GM18520 (cell line): Measurements from ENCODE around the gene ALX1.
A peak's percentile ranks its signal among the peaks of the same experiment; 100 is the strongest.

Experiments
- ATAC-seq: cut with Tn5 transposase; IDR thresholded peaks from one replicate; pipeline ENCODE4 v1.9.1; 2021; ENCODE audit not compliant: unreplicated experiment

The ALX1 gene

DNA sequence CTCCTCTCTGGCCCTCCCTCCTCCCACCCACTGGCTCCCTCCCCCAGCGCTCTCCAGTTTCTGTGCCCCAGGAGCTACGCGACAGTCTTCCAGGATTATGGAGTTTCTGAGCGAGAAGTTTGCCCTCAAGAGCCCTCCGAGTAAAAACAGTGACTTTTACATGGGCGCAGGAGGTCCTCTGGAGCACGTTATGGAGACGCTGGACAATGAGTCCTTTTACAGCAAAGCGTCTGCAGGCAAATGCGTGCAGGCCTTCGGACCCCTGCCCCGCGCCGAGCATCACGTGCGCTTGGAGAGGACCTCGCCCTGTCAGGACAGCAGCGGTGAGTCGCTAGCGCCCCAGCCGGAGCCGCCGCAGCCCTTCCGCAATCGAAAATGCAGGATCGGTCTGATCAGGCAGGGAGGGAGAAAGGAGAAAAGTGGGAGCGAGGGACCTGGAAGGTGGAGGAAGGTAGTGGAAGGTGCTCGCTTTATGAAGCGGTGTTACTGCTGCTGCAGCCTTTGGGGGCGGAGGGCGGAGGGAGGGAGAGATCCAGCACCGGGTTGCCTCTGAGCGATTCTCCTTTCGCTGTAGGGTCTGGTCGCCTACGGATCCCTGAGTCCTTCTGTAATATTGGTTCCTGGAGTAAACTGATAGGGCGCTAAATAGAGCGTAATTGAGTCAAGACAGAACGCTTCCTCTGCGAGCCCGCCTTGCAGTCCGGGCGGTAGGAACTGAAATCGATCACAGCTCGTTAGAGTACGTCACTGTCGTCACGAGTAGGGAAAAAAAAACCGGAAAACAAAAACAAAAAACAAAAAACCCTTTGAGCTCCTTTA is at the start of gene ALX1:
Gene ALX1, plus strand, starts transcription at position 56 of the 819 bp plus-strand sequence. Its CDS starts 42 bp downstream, at position 98.
- ATAC-seq, result peak; percentile 69

DNA sequence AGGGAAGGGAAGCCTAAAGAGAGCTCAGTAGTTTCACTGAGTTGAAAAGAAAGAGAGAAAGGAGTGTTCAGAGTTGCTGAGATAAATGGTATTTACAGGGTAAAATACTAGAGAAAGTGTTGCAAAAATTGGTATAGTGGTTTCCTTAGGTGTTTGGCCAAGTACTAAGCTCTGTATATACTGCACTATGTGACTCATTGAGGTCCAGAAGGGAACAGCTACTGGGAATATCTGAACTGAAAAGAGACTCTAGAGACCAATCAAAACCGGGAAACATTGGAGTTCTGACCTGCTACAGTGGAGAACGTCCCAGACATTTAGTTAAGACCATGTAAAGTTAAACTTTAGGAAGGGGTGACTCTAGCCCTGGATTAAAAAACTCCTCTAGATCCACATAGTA is 42.7 kb upstream of the ALX1 start:
- no peak for ATAC-seq

DNA sequence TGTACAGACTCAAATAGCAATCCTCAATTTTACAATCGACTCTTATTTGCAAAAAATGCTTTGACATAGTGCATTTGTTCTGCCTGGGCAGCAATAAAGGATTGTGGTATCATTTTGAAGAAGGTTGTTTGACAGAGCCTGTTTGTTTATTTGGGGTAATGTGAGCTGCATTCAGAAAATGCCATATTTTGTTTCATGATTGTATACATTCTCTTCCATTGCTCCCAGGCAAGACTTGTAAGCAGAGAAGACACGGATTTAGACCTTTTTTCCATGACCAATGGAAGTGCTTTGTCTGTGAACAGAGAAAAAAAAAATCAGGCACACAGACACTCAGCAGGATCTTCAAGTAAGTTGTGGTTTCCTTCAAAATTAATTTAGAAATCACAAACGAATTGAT is 35.5 kb upstream of the ALX1 start:
- ATAC-seq, result no peak

DNA sequence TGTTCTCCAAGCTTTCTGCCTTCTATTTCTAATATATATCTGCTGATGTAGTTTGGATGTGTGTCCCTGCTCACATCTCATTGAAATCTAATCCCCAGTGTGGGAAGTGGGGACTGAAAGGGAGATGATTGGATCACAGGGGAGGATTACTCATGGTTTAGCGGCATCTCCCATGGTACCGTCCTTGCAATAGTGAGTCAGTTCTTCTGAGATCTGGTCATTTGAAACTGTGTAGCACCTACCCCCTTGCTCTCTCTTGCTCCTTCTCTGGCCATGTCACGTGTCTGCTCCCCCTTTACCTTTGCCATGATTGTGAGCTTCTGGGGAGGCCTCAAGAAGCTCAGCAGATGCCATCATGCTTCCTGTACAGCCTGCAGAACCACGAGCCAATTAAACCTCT is 26.2 kb upstream of the ALX1 start:
- ATAC-seq, result no peak

DNA sequence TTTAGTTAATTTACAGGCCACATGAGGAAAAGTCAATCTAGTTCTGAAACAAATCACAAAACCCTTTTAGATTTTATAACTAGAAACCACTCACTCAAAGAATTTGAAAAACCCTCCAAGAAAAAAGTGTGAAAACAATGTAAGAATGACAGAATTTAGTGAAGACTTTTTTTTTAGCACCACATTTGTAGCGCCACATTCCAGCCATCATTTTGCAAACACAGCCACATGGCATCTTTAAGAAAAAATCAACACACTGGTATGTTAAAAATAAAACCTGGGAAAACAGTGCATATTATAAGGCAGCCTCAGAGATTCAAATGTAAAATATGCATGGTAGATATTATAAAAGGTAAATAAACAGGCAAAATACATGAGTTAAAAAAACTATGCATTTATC is 22.3 kb upstream of the ALX1 start:
- no peak for ATAC-seq

DNA sequence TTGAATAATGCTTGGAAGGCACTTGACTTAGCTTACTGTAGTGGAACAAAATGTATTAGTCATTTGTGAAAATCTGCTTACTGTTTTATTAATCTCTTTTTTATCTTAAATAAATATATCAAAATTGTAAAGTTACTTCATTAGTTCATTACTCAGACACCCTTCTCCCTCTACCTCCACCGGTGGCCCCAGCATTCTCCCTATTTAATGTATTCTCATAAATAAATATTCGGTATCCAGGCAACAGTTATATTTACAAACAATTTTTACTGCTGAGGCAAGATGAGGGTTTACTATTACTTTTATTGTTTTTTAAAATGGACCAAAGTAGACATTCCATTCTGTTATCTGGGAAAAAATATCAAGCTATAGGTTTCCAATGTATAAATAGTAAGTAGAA is 19.6 kb upstream of the ALX1 start:
- ATAC-seq, result no peak

DNA sequence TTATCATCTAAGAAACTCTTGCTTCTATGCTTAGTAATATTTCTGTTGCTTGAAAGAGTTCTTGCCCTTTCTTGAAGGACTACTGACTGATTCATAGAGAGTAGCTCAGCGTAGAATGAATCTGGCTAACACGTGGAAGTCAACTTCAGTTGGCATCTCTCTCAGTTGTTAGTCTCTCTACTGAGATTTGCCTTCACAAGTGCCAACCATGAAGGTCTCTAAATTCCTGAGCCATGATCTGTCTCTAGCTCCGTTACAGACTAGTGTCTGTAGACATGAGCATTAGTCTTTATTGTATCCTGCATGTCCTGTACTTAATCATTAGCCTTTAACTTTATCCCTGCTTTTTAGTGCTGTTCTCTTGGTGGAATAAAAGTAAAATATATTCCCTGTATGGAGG is 19.1 kb upstream of the ALX1 start:
- no peak for ATAC-seq

DNA sequence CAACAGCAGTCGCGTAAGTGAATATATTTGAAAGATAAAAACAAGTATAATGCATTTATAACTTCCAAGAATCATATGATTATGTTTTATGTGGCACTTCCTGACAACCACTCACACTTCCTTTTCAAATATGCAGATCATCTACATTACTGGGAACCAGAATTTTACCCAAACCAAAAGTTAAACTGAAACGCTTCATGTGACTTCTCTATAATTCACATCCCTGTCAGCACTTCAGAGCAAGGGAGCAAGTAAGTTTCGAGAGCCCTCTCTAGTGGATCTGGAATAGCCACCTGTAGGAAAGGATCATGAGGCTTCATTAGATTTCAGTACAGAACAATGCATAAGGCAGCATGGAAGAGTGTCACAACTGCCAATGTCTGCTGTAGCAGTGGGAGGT is 13.7 kb upstream of the ALX1 start:
- no peak for ATAC-seq

DNA sequence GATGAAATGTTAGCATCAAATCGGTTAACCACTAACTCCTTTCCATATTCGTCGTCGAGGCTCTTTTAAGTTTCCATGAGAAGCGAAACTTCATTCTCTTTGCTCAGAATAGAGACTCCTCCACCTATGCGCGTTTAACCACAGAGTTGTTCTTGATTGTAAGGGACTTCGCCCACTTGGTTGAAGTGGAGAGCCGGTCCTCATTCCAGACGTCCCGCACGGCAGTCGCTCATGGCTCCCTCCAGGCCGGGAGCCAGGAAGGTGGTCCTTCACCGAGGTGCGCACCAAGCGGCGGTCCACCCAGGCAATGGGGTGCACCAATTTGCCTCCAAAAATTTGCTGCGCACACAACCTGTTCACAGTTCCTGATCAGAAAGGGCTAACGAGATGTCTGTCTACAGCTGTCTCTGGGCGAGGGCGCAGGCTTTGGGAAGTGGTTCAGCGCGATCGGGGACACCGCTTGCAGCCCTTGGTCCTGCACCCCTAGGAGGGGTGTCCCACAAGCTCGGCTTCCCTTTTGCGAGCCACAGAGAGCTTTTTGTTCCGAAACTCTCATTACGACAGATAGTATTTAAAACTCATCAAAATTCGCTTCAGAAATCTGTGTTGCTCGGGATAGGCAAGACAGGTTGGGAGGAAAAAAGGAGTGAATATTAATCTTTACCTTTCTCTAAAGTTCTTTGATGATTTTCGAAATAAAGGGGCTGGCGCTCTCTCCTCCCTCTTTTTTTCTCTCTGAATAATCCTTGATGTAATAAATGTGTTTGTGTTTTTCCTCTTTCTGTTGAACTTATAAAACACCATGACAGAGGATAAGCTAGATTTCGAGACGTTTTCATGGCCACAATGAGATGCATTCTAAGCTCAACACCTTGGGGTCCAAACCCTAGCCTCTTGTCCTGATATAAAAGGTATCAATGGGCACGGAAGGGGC is 6.4 kb upstream of the ALX1 start:
- ATAC-seq, result no peak

DNA sequence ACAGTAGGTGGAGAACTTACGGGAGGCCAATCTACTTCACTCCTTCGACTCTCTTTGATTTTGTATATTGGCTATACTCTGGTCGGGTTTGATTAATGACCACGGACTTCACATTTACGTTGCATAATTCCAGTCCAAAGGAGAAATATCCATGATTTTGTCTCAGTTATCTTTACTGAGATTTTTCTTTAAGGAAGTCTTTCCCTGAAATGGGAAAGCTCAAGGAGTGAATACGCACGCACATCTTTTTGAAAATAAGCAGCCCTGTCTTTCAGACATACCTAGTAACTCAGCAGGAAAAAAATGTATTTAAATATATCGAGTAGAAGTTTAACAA is 5.7 kb upstream of the ALX1 start:
- ATAC-seq, result no peak

DNA sequence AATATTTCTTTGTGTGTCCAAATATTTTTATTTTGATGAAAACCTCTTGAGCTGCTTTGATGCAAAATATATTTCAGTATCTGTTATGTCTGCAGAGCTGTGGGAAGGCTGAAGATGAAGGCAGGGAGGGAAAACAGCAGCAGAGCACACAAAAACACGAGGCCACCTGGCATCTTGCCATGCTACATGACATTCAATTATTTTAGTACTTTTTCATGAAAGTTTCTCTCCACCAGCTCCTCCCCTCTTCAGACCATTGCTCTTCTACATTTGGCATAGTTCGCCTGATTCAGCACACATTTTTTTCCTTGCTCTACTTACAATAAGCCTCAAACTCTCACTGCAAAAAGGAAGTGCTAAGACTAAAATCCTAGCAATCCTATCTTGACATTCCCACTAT is 4.6 kb upstream of the ALX1 start:
- ATAC-seq, result no peak

DNA sequence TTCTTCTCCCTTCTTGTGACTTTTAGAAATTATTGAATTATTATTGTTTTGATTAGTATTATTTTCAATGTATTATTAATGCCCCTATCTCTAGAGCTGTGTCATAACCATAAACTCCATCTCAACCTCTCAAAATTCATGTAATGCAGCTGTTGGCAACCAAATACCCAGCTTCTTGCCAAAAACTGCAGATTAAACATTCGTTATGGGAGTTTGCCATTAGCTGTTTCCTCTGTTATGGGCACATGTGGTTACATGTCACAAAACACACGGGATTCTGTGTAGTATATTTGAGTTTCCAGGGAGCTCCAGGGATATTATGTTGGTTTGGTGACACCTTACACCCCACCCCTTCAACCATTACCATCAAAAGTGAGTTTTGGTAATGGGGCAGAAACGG is 2.8 kb upstream of the ALX1 start:
- no peak for ATAC-seq

DNA sequence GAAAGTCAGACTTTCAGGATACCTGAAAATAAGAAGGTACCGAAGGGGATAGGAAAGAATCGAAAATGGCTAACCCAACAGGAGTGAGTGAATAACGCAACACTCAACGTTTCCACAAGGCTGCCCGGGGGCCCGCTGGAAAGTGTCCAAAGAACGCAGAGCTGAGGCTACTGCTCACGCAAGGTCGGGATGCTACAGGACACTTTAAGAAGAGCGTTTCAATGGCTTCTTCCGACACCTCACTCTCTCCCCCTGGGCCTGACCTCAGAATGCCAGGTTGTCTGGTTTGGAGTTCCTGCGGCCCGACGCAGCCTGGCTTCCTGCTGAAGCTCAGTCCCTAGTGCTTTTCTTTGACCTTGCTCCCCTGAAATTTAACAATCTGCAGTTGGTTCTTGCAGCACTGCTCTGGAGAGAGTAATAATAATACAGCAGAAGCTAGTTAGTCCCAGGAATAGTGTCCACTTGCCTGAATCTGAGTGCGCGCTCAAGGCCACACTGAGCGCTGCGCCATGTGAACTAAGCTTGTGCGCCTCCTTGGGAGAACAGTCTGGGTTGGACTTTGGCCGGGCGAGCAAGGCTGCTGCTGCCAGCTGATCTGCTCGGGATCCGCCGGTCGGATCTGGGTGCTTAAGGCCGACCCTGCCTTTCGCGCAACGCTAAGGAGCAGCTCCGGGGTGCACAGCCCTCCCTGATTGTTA is 2.0 kb upstream of the ALX1 start:
- ATAC-seq, result no peak

DNA sequence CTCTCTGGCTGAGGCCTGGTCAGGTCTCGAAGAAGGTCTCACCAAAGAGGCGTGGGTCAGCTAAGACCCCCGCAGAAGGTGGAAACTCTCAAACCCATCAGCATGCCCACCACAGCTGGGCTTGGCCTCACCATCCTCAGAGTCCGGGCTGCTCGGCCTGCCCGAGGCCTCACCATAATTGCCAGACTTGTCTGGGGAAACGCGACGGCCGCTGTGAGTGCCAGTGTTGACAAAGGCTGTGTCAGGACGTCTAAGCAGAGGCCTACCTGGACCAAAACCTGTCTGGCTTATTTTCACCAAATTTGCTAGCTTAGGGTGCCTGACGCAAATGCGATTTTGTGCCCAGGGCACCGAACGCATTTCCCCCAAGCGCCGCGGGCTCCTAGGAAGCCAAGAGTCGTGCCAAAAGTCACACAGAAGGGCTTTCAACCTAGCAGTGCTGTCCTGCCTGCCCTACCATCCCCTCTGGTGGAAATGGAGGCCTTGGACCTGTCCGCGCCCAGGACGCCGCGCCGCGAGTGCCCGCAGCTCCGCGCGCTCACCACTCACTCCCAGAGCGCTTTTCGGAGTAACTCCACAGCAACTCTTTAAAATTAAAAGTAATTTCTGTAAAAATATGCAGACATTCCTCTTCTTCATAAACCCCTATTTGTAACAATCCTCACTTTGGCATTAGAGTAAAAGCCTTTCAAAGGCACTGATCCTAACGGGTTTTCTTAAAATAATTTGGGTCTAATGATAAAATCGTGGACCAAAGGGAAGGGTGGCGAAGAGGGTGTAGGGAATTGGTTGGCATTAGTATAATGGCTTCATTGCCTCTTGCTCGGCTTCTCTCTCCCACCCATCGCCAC is 1.2 kb upstream of the ALX1 start:
- no peak for ATAC-seq

DNA sequence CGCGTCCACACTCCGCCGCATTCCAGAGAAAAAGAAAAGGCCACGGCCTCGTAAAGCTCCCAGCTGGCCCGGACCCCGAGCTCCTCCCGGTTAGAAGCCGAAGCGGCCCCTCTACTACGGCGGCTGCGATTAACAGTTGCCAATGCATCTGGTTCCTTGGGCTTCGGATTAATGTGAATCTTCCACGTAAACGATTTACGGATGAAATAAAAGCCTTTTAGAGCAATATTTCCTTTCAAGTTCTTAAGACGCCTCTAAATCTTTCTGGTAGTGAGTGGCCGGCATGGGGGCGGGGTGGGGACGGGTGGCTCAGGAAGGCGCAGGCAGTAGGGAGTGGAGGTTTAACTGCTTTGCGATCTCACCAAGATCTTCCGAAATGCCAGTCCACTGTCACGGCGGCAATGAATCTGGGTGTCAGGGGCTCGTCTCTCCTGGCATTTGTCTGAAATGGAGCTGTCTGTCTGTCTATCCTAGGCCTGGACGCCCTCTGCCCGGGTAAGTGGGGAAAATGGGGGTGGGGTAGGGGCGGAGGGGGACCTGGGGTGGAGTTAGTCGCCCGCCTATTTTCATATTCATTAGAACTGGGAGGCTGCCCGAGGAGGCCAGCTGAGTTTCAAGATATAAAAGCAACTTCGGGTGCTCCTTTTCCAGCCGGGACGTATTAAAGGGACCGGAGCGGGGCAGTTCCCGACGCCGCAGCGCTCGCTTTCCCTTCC is 413 bp upstream of the ALX1 start:
- no peak for ATAC-seq

DNA sequence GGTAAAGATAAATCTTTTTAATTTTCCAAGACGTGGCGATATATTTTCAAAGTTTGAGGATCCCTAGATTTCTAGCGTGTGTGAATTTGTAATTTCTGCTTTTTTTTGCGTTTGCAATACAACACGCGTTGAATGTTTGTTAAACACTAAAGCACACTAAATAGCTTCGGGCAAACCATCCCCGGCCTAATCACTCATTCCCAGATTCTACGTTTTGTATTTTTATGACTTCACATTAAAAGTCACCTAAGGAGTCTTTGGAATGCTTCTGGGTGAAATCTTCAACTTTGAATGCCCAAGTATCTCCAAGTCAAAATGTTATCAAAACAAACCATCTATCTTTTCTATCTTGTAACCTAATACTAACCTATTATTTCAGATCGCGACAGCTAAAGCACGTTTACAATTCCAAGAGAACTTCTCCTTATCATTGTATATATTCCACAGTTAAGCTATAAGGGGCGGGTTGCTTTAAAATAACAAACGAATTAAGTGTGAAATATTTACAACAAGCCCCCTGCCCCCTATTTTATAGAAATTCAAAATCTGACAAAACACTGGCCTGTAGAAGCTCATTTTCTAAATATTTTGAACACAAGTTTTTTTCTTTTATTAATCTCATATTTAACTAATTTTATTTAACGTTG is 1.1 kb downstream of the ALX1 start:
- no peak for ATAC-seq

DNA sequence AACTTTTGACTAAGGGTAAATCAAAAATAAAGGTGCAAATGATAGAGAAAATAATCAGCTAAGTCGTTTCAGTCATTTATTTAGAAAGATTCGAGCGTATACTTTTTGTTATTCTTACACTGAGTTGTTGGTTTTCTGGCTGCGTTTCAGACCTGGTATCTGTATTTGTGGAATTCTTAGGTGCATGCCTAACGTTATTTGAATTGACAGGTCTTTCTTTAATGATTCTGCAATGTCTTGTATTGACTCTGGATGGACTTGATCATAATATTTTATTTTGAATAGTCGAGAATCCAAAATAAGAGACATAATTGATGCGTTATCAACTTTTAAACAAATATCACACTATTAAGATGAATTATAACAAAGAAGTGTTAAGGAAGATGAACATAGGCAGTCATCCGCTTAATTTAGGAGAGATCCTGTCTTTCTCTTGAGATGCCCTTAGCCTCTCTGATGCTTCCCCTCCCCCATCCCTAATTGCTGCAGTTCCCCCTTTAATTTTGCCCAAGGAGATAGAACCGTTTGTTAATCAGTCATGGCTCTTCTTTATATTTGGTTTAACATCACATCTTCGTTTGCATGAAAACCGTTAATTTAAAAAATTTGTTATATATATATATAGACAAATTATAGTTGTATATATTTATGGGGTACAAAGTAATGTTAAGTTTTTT is 1.8 kb downstream of the ALX1 start:
- no peak for ATAC-seq

DNA sequence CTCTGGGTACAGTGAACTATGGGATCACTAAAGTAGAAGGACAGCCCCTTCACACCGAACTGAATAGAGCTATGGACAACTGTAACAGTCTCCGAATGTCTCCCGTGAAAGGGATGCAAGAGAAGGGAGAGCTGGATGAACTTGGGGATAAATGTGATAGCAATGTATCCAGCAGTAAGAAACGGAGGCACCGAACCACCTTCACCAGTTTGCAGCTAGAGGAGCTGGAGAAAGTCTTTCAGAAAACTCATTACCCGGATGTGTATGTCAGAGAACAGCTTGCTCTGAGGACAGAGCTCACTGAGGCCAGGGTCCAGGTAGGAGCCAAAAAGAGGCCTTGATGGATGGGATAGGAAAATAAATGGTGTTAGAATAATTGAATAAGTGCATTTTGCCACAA is 3.5 kb downstream of the ALX1 start:
- ATAC-seq, result no peak

DNA sequence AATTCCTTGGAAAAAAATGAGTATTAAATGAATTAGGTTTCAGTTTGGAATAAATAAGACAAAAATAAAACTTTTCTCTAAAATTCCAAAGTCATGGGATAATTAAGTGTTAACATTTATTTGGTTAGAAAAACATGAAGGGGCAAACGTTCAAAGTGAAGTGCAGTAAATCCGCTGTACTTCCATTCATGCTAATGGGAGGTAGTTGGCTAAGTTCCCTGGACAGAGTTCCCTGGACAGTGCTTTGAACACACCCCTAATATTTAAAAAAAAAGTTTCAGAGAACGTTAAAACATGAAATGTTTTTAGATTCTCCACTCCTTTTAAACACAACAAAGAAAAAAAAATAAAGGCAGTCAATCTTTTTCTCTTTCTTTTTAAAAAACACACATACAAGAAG is 16.3 kb downstream of the ALX1 start:
- ATAC-seq, result no peak
